GM04504 (cell line): Measurements from ENCODE around the gene YPEL1.
"Not testable (repeated sequence)": the region's sequence is repeated elsewhere in the genome, so short reads cannot be mapped to it uniquely, and the experiment has no call there.

Source experiments
- DNase-seq: peaks from one replicate; pipeline ENCODE4 v3.0.0-alpha.2; 2012; ENCODE audit warnings: low read depth

Gene YPEL1

DNA sequence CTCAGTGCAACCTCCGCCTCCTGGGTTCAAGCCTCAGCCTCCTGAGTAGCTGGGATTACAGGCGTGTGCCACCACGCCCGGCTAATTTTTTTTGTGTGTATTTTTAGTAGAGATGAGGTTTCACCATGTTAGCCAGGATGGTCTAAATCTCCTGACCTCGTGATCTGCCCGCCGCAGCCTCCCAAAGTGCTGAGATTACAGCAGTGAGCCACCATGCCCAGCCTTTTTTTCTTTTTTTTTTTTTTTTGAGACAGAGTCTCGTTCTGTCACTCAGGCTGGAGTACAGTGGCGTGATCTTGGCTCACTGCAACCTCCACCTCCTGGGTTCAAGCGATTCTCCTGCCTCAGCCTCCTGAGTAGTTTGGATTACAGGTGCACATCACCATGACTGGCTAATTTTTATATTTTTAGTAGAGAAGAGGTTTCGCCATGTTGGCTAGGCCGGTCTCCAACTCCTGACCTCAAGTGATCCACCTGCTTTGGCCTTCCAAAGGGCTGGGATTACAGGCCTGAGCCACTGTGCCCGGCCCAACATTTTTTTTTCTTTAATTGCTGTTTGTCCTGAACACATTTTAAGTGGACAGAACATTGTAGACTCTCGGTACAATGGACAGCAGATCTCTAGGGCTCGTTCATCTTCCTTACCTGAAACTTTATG, 14.3 kb downstream of the YPEL1 start:
- not testable (repeated sequence) for DNase-seq

- not testable (repeated sequence) for DNase-seq
These were observed 15.3 kb downstream of the YPEL1 start for GRCh38 chr22:21720191-21720859.

DNA sequence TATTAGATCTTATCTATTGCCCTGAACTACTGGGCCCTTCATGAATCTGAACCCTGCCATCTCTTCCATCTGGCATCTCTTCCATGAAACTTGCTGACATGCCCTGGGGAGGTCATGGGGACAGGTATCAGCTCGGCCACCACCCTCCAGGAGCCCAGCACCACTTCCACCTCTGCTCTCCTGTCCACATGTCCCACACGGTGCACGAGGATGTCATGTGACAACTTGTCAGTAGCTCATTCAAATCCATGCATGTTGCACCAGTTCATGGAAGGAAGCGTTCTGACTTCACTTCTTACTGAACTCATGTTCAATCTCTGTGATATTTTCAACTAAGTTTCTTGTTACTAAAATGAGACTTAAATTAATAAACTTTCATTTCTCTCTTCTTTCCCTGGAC, 16.6 kb downstream of the YPEL1 start:
- no peak for DNase-seq

- no peak for DNase-seq
These were observed 17.1 kb downstream of the YPEL1 start for GRCh38 chr22:21718499-21718898.

GRCh38 chr22:21716395-21717122, 19.0 kb downstream of the YPEL1 start:
- DNase-seq: not testable (repeated sequence)

- DNase-seq: no peak
These were observed 20.8 kb downstream of the YPEL1 start for GRCh38 chr22:21714786-21715185.

- DNase-seq: no peak
These were observed 21.4 kb downstream of the YPEL1 start for GRCh38 chr22:21714059-21714770.

DNA sequence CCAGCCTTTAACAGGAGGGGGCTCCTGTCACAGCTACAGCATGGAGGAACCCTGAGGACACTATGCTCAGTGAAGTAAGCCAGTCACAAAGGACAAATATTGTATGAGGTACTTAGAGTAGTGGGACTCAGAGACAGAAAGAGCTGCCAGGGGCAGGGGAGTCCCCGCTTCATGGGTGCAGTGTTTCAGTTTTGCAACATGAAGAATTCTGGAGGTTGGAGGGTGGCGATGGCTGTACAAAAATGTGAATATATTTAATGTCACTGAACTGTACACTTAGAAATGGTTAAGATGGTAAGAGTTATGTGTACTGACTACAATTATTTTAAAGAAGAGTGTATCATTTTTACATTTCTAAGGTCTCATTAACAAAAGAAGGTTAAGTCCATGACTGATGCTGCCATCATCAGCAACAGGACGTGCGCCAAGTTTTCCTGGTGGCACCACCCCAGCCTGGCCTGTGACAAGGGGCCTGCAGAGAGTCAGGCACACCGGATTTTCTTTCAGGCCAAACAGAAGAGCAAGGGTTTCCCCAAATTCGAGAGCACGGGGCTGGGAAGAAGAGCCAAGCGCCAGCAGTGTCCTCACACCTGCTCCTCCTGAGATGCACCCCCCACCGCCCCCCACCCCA, 22.1 kb downstream of the YPEL1 start:
- DNase-seq: no peak

GRCh38 chr22:21712751-21713427, 22.7 kb downstream of the YPEL1 start:
- DNase-seq: peak; percentile 44

- no peak for DNase-seq
These were observed 23.7 kb downstream of the YPEL1 start for GRCh38 chr22:21711851-21712250.

GRCh38 chr22:21710156-21710555, 25.4 kb downstream of the YPEL1 start:
- no peak for DNase-seq

- no peak for DNase-seq
These were observed 25.9 kb downstream of the YPEL1 start for GRCh38 chr22:21709688-21710087.

GRCh38 chr22:21708960-21709359, 26.6 kb downstream of the YPEL1 start:
- DNase-seq: no peak

DNA sequence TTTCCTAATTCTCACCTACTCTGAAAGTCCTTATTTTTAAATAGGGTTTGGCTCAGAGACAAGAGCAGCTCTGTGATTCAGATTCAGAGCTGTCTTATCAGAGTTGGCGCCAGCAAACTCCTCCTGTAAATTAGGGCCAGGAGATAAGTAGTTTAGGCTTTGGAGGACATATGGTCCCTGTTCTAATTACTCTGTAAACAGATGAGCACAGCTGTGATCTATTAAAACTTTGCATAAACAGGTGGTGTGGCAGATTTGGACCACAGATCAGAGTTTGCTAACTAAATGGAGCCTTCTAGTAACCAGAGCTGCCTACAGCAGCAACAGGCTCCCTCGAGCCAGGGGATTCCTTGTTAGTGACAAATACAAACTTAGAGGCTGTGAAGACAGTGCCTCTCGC, 27.9 kb downstream of the YPEL1 start:
- DNase-seq: no peak

DNA sequence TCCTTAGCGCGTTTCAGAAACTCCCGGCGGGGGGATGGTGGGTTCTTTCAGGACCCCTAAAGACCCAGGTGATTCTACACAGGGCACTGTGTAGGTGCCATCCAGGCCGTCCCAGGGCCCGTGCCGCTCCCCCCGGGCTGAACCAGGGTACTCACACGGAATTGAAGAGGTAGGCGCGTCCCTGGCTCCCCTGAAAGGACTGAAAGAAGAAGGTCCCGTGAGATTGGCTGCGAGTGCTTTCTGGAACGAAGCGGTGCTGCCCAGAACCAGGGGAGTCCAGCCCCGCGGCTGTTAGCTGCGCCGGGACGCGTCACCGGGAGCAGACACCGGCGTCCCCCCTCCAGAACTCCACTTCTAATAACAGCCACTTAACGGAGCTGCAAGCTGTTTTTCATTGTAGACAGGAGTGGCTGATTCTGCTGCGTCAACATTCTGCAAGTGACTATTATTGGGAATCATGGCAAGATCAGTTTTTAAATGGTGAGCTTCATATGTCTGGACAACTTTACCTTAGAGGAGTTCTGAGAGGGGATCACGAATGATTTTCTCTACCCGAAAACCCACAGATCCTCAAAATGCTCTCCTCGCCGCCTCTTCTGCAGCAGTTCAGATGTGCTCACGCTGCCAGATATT, 31.8 kb downstream of the YPEL1 start:
- DNase-seq: no peak

DNA sequence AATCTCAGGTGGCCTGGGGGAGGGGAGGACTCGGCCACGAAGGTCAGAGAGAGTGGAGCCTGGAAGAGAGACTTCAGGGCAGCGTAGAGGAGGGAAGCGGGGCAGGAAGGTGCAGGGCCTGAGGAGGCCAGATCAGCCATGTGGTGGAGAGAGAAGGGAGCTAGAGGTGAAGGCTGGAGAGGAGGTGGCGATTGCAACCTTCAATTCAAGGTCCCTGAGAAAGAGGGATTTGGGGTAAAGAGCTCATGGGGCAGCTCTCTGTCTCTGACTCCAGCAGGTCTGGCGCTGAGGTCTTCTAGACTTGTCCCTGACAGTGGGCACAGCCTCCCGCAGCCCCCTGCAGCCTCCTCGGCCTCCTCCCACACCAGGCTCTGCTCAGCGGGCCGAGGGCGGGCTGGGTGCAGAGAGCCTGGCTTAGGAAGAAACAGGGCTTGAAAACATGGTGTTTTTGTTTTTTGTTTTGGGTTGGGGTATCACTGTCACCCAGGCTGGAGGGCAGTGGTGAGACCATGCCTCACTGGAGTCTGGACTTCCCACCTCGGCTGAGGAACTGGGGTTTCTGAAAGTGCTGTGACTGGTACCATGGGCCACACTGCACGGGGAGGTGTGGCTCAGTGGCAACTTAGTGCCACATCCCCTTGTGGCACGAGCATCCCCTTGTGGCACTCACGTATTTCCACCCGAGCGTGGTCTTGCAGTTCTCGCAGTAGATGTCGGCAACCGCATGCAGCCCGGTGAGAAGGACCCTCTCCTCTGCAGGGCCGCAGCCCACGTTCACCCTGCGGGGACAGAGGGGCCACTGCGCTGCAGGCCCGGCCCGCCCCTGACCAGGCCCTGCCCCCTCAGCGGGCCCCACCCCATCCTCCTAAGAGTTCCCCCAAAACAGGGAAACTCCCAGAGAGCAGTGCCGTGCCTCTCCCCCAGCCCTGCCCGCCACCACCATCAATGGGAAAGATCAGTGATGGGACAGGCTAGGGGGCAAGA, 32.6 kb downstream of the YPEL1 start:
- DNase-seq: no peak

- no peak for DNase-seq
These were observed 33.5 kb downstream of the YPEL1 start for GRCh38 chr22:21702094-21702493.

- DNase-seq: no peak
These were observed 34.1 kb downstream of the YPEL1 start for GRCh38 chr22:21701384-21701971.

GRCh38 chr22:21700822-21701221, 34.8 kb downstream of the YPEL1 start:
- no peak for DNase-seq
